Glutamatergic neuron (in vitro differentiated cells): Measurements from ENCODE around the gene GLCCI1. TPM values are rescaled to one million over a fixed set of nuclear protein-coding genes. Genes with fewer than 3 reads are reported as not detected.

Experiments used
- DNase-seq: peaks from one replicate; pipeline ENCODE4 v3.0.0; 2022
- H3K27ac Mint-ChIP-seq: one replicate; pipeline ENCODE4 v1.8.0; 2020; ENCODE audit warnings: mild to moderate bottlenecking, mixed read lengths, inconsistent platforms; ENCODE audit not compliant: unreplicated experiment
- H3K27me3 Mint-ChIP-seq: one replicate; pipeline ENCODE4 v1.8.0; 2020; ENCODE audit warnings: mild to moderate bottlenecking, moderate library complexity, mixed read lengths, inconsistent platforms; ENCODE audit not compliant: unreplicated experiment
- H3K36me3 Mint-ChIP-seq: one replicate; pipeline ENCODE4 v1.8.0; 2020; ENCODE audit warnings: mild to moderate bottlenecking, mixed read lengths, inconsistent platforms; ENCODE audit not compliant: unreplicated experiment
- H3K4me1 Mint-ChIP-seq: one replicate; pipeline ENCODE4 v1.8.0; 2020; ENCODE audit warnings: mild to moderate bottlenecking, low read depth, mixed read lengths, inconsistent platforms; ENCODE audit not compliant: unreplicated experiment
- H3K4me3 Mint-ChIP-seq: one replicate; pipeline ENCODE4 v1.8.0; 2020; ENCODE audit warnings: mild to moderate bottlenecking, mixed read lengths, inconsistent platforms; ENCODE audit not compliant: unreplicated experiment
- H3K9me3 Mint-ChIP-seq: one replicate; pipeline ENCODE4 v1.8.0; 2020; ENCODE audit warnings: mild to moderate bottlenecking, moderate library complexity, mixed read lengths, inconsistent platforms; ENCODE audit not compliant: unreplicated experiment
- CTCF ChIP-seq: fragments of 200-600 bp; sonication (generic); IDR thresholded peaks from one replicate; pipeline ENCODE4 v1.5.0; 2021; ENCODE audit not compliant: partially characterized antibody, unreplicated experiment
- total RNA-seq: library from RNA; stranded (reverse); fragmentation: NEBNext Ultra II Directional; extraction: Animal tissue kit (Norgen Biotek cat#: 25700); gene quantifications from one replicate; pipeline ENCODE4 v1.2.1, GENCODE V29; 2021; ENCODE audit not compliant: unreplicated experiment

Gene GLCCI1
- total RNA-seq, 1 donor from 2014 or later = 30.7 TPM

- Mint-ChIP-seq H3K36me3 (no peaks in the 10 kb centered on the region), H3K9me3 (no peaks in the 10 kb centered on the region), H3K4me3 (no peak overlapping the region), H3K27me3 (no peaks in the 10 kb centered on the region), H3K4me1 (peaks cover 11% of the 10 kb centered on the region), H3K27ac (no peak overlapping the region)
- DNase-seq = peak; percentile 17
- no peak for TF ChIP-seq CTCF
These were observed 100.5 kb downstream of the GLCCI1 start for GRCh38 chr7:8068892-8069686.

DNA sequence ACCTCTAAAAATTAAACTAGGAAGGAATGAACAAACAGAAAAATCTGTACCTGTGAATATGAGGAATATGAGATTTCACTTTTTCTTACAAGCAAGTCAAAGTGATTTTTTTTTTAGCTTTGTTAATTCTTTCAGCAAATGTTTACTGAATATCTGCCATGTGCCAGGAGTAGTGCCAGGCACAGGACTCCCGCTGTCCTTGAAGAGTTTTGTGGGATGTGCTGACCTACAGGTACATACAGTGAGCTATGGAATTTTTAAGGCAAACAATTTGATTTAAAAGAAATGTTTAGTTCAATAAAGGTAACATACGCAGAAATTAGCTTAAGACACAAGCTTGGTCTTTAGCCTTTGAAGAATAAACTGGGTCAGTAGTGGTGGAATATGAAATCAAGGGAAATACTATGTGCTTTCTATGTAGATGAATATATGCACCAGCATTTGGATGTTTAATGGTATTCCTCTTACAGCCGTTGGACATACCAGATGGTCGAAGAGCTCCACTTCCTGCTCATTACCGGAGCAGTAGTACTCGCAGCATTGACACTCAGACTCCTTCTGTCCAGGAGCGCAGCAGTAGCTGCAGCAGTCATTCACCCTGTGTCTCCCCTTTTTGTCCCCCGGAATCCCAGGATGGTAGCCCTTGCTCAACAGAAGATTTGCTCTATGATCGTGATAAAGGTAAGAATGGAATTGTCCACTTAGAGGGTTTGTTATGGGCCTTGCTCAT, 102.0 kb downstream of the GLCCI1 start:
- H3K4me3 Mint-ChIP-seq = no peak overlapping the region
- TF ChIP-seq CTCF = no peak
- H3K27me3 Mint-ChIP-seq = no peaks in the 10 kb centered on the region
- no peaks in the 10 kb centered on the region for H3K36me3 Mint-ChIP-seq
- no peak for DNase-seq
- no peaks in the 10 kb centered on the region for H3K9me3 Mint-ChIP-seq
- peaks cover 11% of the 10 kb centered on the region for H3K4me1 Mint-ChIP-seq
- no peak overlapping the region for H3K27ac Mint-ChIP-seq

DNA sequence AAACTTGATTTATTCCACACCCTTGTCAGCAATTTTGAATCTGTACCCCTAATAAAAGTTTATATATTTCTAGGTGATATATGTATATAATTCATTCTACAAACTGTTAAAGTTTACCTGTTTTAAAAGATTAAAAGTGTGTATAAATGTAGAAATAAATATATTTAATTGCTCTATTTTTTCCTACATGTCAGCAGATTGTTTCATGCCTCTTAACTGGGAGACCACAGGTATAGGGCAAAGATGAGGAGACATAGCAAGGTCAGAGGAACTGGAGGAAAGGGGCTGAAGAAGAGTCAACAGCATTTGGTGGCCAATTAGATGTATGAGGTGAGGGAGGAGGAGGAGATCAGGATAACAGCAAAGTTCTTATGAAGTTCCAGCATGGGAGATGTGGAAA, 109.8 kb downstream of the GLCCI1 start:
- H3K27me3 Mint-ChIP-seq = no peaks in the 10 kb centered on the region
- H3K9me3 Mint-ChIP-seq = no peaks in the 10 kb centered on the region
- TF ChIP-seq CTCF = no peak
- peaks cover 5% of the 10 kb centered on the region for H3K36me3 Mint-ChIP-seq
- no peak overlapping the region for H3K4me3 Mint-ChIP-seq
- H3K27ac Mint-ChIP-seq = no peak overlapping the region
- DNase-seq = no peak
- no peaks in the 10 kb centered on the region for H3K4me1 Mint-ChIP-seq

GRCh38 chr7:8082762-8083161, 114.2 kb downstream of the GLCCI1 start:
- no peak for DNase-seq
- H3K27me3 Mint-ChIP-seq = no peaks in the 10 kb centered on the region
- peaks cover under 1% of the 10 kb centered on the region for H3K36me3 Mint-ChIP-seq
- TF ChIP-seq CTCF = no peak
- no peaks in the 10 kb centered on the region for H3K9me3 Mint-ChIP-seq
- peaks cover 14% of the 10 kb centered on the region for H3K4me1 Mint-ChIP-seq
- no peak overlapping the region for H3K4me3 Mint-ChIP-seq
- H3K27ac Mint-ChIP-seq = no peak overlapping the region

- DNase-seq = peak; percentile 27
- H3K27me3 Mint-ChIP-seq = no peaks in the 10 kb centered on the region
- no peaks in the 10 kb centered on the region for H3K36me3 Mint-ChIP-seq
- H3K27ac Mint-ChIP-seq = no peak overlapping the region
- no peak for TF ChIP-seq CTCF
- H3K4me3 Mint-ChIP-seq = no peak overlapping the region
- no peaks in the 10 kb centered on the region for H3K9me3 Mint-ChIP-seq
- H3K4me1 Mint-ChIP-seq = peaks cover 14% of the 10 kb centered on the region
These were observed 116.2 kb downstream of the GLCCI1 start for GRCh38 chr7:8084836-8085235.
